Epithelial cell of proximal tubule (primary cell): ENCODE data around the gene FRMD1. TPM values are rescaled to one million over a fixed set of nuclear protein-coding genes. Genes with fewer than 3 reads are reported as not detected.

Experiments used
- DNase-seq: peaks from one replicate; pipeline ENCODE4 v3.0.0-alpha.2; 2011; ENCODE audit warnings: low read depth
- H3K4me3 ChIP-seq: 2 replicates; pipeline ENCODE4 v1.5.1; 2011; ENCODE audit warnings: low read depth, mild to moderate bottlenecking, low read length
- total RNA-seq: library from RNA; depleted of rRNA; stranded (reverse); fragments of >200 nt; gene quantifications from 2 replicates; pipeline ENCODE4 v1.2.3, GENCODE V29; 2015
- TF ChIP-seq, protein P1 (sequence below): conservative IDR thresholded peaks from 2 replicates; pipeline ENCODE4 v1.5.1; 2012; ENCODE audit warnings: low read depth, mild to moderate bottlenecking, low read length

Gene FRMD1
- total RNA-seq, 1 donor from 2014 or later, result not detected

DNA sequence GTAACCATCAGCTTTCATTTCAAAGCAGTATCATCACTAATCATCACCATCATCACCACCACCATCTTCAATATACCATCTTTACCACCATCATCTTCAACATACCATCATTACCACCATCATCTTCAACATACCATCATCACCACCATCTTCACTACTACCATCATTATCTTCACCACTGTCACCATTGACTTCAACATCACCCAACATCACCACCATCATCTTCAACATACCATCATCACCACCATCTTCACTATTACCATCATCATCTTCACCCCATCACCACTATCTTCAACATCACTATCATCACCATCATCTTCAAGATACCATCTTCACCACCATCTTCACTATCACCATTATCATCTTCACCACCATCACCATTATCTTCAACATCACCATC lies 40.5 kb upstream of the FRMD1 start:
- DNase-seq, result no peak
- H3K4me3 ChIP-seq, result no peak overlapping the region
- TF ChIP-seq, protein P1, sequence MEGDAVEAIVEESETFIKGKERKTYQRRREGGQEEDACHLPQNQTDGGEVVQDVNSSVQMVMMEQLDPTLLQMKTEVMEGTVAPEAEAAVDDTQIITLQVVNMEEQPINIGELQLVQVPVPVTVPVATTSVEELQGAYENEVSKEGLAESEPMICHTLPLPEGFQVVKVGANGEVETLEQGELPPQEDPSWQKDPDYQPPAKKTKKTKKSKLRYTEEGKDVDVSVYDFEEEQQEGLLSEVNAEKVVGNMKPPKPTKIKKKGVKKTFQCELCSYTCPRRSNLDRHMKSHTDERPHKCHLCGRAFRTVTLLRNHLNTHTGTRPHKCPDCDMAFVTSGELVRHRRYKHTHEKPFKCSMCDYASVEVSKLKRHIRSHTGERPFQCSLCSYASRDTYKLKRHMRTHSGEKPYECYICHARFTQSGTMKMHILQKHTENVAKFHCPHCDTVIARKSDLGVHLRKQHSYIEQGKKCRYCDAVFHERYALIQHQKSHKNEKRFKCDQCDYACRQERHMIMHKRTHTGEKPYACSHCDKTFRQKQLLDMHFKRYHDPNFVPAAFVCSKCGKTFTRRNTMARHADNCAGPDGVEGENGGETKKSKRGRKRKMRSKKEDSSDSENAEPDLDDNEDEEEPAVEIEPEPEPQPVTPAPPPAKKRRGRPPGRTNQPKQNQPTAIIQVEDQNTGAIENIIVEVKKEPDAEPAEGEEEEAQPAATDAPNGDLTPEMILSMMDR, result no peak

DNA sequence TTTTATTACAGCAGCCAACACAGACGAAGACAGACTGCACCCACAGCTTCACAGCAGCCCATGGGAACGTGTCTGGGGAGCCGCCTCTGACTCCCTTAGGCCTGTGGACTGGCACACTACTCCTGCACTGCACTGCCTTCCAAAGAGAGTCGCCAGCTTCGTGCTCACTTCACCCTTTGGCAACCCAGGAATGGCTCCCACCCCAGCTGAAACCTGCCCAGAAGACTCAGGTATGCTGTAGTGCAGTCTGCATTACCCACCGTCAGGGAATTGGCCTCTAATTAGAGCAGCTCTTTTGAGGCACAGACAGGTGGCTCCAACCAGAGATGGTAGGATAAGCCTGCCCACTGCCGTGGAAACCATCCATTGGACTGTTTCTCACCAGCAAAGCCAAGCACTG lies 39.9 kb upstream of the FRMD1 start:
- no peak overlapping the region for H3K4me3 ChIP-seq
- DNase-seq, result no peak
- TF ChIP-seq, protein P1, result no peak

DNA sequence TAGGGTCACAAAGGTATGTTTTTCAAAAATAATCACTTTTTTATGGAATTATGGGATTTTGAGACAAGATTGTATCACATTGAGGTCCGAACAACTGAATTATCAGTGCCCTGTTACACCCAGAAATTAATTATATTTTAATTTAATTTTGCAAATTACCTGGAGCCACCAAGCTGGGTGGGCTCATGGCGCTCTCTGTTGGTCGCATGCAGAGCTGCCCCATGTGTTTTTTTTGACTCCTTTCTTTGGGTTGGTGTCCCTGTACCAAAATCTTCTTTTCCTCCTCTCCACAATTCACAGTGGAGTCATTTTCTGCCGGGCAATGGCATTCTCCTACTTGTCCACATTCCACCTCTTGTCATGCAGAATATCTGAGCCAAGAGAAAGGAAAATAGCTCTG lies 38.9 kb upstream of the FRMD1 start:
- TF ChIP-seq, protein P1, result peak; percentile 60
- DNase-seq, result no peak
- no peak overlapping the region for H3K4me3 ChIP-seq

DNA sequence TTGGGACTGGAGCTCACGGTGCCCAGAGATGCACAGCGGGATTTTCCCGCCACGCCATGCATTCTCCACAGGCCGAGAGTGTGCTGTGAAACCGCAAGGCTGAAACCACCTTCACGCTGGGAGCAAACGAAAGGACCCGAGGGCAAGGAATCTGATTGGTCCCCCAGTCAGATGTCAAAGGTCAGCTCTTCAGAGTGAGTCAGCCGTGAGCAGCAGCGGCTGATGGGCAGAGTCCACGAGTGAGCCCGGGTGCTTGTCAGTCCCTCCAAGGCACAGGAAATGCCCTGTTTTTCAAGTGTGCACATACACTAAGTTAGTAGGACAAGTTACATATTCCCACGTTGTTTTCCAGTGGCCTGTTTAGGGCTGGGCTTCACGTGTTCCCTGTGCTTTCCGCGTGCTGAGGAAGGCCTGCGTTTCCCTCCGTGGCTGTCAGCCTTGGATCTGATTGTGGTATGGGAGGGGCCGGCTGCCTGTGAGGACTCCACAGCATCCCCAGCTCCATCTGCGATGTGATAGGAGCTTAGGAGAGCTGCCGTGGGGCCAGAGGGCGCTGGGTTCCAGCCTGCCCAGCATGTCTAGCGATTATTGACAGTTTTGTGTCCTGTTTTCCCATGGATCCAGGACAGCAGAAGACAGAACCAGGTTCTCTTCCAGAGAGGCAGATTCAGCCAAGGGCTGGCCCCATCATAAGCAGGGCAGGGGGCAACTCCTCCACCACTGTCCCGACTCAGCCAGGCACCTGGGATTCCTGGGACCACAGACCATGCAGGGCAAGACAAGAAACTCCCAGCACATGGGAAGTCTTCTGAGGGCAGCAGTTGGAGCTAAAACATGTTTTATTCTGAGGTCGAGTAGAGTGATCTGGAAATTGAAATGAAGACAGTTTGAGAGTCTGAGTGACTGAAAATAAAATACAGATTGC lies 38.2 kb upstream of the FRMD1 start:
- peak; percentile 41 for DNase-seq
- TF ChIP-seq, protein P1, result no peak
- no peak overlapping the region for H3K4me3 ChIP-seq

DNA sequence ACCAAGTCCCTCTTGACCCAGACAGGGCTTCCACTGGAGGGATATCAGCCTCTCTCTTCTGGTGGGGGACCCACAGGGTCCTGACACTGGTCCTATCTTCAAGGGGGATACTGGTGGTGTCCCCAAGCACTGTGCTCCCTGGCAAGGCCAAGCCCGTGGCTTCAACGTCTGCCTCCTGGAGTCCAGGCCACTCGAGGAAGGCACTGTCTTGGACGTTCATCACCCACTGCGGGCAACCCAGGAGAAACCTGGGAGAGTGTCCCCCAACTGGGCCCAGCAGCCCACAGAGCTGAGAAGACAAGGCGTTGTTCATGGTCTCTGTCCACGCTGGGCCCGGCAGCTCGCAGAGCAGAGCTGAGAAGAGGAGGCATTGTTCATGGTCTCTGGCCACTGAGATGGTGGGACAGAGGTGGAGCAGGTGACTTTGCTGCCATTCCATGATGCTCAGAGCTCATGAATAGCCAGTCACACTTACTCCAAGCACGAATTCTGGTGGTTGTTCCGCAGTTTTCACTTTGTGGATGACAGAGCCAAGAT lies 37.5 kb upstream of the FRMD1 start:
- no peak for DNase-seq
- no peak overlapping the region for H3K4me3 ChIP-seq
- TF ChIP-seq, protein P1, result no peak

DNA sequence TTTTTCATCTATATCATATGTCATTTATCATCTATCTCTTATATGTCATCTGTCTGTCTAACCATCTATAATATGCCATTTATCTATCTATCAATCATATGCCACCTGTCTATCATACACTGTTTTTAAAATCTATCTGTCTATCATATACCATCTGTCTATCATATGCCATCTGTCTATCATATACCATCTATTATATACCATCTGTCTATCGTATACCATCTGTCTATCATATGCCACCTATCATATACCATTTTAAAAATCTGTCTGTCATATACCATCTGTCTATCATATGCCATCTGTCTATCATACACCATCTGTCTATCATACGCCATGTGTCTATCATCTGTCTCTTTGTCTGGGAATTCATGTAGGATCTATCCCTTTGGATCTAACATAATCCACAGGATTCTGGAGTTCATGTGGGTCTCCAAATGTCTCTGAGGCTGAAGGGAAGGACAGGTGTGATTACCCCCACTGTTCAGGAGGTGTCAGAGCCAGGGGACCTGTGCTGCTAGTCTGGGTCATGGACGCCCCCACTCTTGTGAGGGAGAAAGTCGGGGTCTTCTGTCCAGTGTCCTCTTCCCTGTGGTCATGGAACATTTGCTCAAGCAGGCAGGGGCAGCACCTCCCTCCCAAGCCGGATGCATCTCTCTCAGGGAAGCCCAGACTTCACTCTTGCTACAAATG lies 36.9 kb upstream of the FRMD1 start:
- DNase-seq, result no peak
- no peak overlapping the region for H3K4me3 ChIP-seq
- TF ChIP-seq, protein P1, result no peak
